GM12878 (cell line): ENCODE measurements around the gene TEX54. TPM values are rescaled to one million over a fixed set of nuclear protein-coding genes. Genes with fewer than 3 reads are reported as not detected.

Experiments used
- CEBPB ChIP-seq, 2 experiments: fragments of 150-350 bp in 1 of 2; IDR thresholded peaks; 2 replicates each; pipeline ENCODE4 v1.6.1; 2012 to 2014; ENCODE audit warnings: low read depth in 2 of 2, low read length in 2 of 2, borderline replicate concordance in 1 of 2, inconsistent platforms in 1 of 2
- CHD1 ChIP-seq: IDR thresholded peaks from 2 replicates; pipeline ENCODE4 v1.6.1; 2012; ENCODE audit warnings: low read depth, low read length, improper control_type of control experiment
- HDAC6 ChIP-seq: fragments of 200-600 bp; sonication (generic); IDR thresholded peaks from one replicate; pipeline ENCODE4 v1.8.0; 2017; ENCODE audit warnings: antibody characterized with exemption; ENCODE audit not compliant: unreplicated experiment
- HDGF ChIP-seq: fragments of 450-650 bp; IDR thresholded peaks from 2 replicates; pipeline ENCODE4 v1.6.1; 2016; ENCODE audit warnings: antibody characterized with exemption
- KAT2A ChIP-seq: conservative IDR thresholded peaks from 2 replicates; pipeline ENCODE4 v1.6.1; 2011; ENCODE audit warnings: low read depth, low read length; ENCODE audit not compliant: control insufficient read depth
- KLF5 ChIP-seq: fragments of 450-650 bp; IDR thresholded peaks from 2 replicates; pipeline ENCODE4 v1.6.1; 2014; ENCODE audit warnings: mild to moderate bottlenecking; ENCODE audit not compliant: partially characterized antibody
- LARP7 ChIP-seq: fragments of 450-650 bp; IDR thresholded peaks from 2 replicates; pipeline ENCODE4 v1.6.1; 2017; ENCODE audit warnings: mild to moderate bottlenecking
- MAX ChIP-seq: IDR thresholded peaks from 2 replicates; pipeline ENCODE4 v1.6.1; 2012; ENCODE audit warnings: low read depth, low read length, improper control_type of control experiment
- MLLT1 ChIP-seq: fragments of 450-650 bp; IDR thresholded peaks from 2 replicates; pipeline ENCODE4 v1.6.1; 2016; ENCODE audit warnings: mild to moderate bottlenecking
- MYC ChIP-seq: IDR thresholded peaks from 2 replicates; pipeline ENCODE4 v1.6.1; 2011; ENCODE audit warnings: mild to moderate bottlenecking, low read length, moderate library complexity, inconsistent platforms; ENCODE audit not compliant: insufficient read depth, insufficient replicate concordance, insufficient read length, severe bottlenecking
- RFX5 ChIP-seq: IDR thresholded peaks from 2 replicates; pipeline ENCODE4 v1.6.1; 2011; ENCODE audit warnings: low read depth, low read length, improper control_type of control experiment
- RUNX3 ChIP-seq: IDR thresholded peaks from 2 replicates; pipeline ENCODE4 v1.6.1; 2012; ENCODE audit warnings: low read length, inconsistent platforms
- SMAD1 ChIP-seq: fragments of 450-650 bp; IDR thresholded peaks from 2 replicates; pipeline ENCODE4 v1.6.1; 2018; ENCODE audit warnings: mild to moderate bottlenecking, low read depth; ENCODE audit not compliant: partially characterized antibody
- TAF1 ChIP-seq: IDR thresholded peaks from 2 replicates; pipeline ENCODE4 v1.6.1; 2011; ENCODE audit warnings: mild to moderate bottlenecking, low read depth, low read length, borderline replicate concordance
- TCF7 ChIP-seq: IDR thresholded peaks from 2 replicates; pipeline ENCODE4 v1.6.1; 2014; ENCODE audit warnings: antibody characterized with exemption, borderline replicate concordance
- USF1 ChIP-seq: IDR thresholded peaks from 2 replicates; pipeline ENCODE4 v1.6.1; 2011; ENCODE audit warnings: borderline replicate concordance, low read depth, mild to moderate bottlenecking, moderate library complexity, mixed read lengths, low read length; ENCODE audit not compliant: insufficient read depth; ENCODE audit errors: extremely low read length
- WRNIP1 ChIP-seq: IDR thresholded peaks from 2 replicates; pipeline ENCODE4 v1.6.1; 2011; ENCODE audit warnings: low read depth, low read length, improper control_type of control experiment, borderline replicate concordance
- ZBTB11 ChIP-seq: fragments of 450-650 bp; formaldehyde crosslinking; IDR thresholded peaks from 2 replicates; pipeline ENCODE4 v1.5.0; 2022; ENCODE audit warnings: mild to moderate bottlenecking, missing genetic modification characterization
- polyA plus RNA-seq, 11 experiments: library from polyadenylated mRNA; depleted of rRNA in 4 of 11; unstranded in 6 of 11; stranded (reverse) in 5 of 11; fragments of >200 nt; fragmentation: Nextera tagmentation in 4 of 11; fragmentation: Illumina TruSeq in 1 of 11; extraction: Ambion mirVana in 4 of 11; extraction: Trizol in 1 of 11; gene quantifications; 1 replicate in 1 of 11; 2 replicates in 10 of 11; pipeline versions ENCODE4 v1.2.1 to v1.2.3, GENCODE V29; 2011 to 2016; ENCODE audit warnings: inconsistent platforms in 2 of 11, missing spikeins in 2 of 11, low read depth in 1 of 11
- total RNA-seq, 4 experiments: library from RNA; depleted of rRNA in 3 of 4; stranded (reverse); fragments of >200 nt in 3 of 4; fragmentation: Illumina TruSeq in 1 of 4; extraction: Trizol in 1 of 4; gene quantifications; 2 replicates each; pipeline versions ENCODE4 v1.2.1 to v1.2.3, GENCODE V29; 2013 to 2021
- TF ChIP-seq, protein P1 (sequence below): IDR thresholded peaks from 2 replicates; pipeline ENCODE4 v1.6.1; 2012; ENCODE audit warnings: improper control_type of control experiment, low read depth, low read length; ENCODE audit not compliant: insufficient replicate concordance

The TEX54 gene
- total and polyA plus RNA-seq, 10 of the 15 experiments (the other 5 are each of a cell fraction or from before 2014, with no cell fraction given) = 0.38 to 0.68 (median 0.51) TPM; not detected in 7

DNA sequence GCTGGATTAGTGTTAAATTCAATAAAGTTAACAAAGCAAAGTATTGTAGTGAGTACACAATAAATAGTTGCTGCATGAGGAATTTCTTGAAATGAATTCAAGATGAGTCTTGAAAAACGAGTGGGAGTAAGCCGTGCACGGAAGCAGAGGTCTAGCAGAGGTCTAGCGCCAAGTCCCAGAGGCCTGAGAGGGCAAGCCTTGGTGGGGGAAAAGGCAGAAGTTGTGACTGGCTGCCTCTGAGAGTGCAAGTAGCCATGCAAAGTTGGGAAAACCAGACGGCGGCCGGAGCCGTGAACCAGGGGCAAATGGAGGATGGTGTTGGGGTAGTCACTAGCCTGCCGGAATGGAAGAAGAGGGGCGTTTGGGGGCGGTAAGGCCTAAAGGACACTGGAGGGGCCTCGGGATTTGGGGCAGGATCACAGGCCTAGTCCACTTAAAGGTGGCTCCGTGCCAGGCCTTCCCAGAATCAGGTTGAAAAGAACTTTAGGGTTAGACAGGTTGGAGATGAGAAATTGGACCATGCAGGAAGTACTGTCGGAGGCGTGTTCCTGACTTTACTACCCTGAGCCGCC is 47.7 kb upstream of the TEX54 start (continued):
- TF ChIP-seq KLF5 = no peak
- no peak for TF ChIP-seq KAT2A
- TF ChIP-seq MAX = peak; percentile 10; the same call in 1 of the 2 replicates
- TF ChIP-seq WRNIP1 = peak; percentile 100
- TF ChIP-seq SMAD1 = no peak
- TF ChIP-seq CEBPB (IDR thresholded peaks at IDR 0.05; ENCODE audit: borderline replicate concordance in 1 of 2, low read depth in 2 of 2, low read length in 2 of 2) = no peak
- no peak for TF ChIP-seq HDAC6
- no peak for TF ChIP-seq MYC
- TF ChIP-seq HDGF = peak; percentile 71
- no peak for TF ChIP-seq USF1
- no peak for TF ChIP-seq LARP7
- no peak for TF ChIP-seq CHD1
- TF ChIP-seq, protein P1, sequence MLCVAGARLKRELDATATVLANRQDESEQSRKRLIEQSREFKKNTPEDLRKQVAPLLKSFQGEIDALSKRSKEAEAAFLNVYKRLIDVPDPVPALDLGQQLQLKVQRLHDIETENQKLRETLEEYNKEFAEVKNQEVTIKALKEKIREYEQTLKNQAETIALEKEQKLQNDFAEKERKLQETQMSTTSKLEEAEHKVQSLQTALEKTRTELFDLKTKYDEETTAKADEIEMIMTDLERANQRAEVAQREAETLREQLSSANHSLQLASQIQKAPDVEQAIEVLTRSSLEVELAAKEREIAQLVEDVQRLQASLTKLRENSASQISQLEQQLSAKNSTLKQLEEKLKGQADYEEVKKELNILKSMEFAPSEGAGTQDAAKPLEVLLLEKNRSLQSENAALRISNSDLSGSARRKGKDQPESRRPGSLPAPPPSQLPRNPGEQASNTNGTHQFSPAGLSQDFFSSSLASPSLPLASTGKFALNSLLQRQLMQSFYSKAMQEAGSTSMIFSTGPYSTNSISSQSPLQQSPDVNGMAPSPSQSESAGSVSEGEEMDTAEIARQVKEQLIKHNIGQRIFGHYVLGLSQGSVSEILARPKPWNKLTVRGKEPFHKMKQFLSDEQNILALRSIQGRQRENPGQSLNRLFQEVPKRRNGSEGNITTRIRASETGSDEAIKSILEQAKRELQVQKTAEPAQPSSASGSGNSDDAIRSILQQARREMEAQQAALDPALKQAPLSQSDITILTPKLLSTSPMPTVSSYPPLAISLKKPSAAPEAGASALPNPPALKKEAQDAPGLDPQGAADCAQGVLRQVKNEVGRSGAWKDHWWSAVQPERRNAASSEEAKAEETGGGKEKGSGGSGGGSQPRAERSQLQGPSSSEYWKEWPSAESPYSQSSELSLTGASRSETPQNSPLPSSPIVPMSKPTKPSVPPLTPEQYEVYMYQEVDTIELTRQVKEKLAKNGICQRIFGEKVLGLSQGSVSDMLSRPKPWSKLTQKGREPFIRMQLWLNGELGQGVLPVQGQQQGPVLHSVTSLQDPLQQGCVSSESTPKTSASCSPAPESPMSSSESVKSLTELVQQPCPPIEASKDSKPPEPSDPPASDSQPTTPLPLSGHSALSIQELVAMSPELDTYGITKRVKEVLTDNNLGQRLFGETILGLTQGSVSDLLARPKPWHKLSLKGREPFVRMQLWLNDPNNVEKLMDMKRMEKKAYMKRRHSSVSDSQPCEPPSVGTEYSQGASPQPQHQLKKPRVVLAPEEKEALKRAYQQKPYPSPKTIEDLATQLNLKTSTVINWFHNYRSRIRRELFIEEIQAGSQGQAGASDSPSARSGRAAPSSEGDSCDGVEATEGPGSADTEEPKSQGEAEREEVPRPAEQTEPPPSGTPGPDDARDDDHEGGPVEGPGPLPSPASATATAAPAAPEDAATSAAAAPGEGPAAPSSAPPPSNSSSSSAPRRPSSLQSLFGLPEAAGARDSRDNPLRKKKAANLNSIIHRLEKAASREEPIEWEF = no peak
- no peak for TF ChIP-seq MLLT1
- no peak for TF ChIP-seq ZBTB11 (CRISPR knock-in tag)
- TF ChIP-seq TCF7 = no peak
- TF ChIP-seq TAF1 = no peak
- TF ChIP-seq RFX5 = 0 out of 2 replicates have a peak, but pooled peaks have one; percentile 5
- TF ChIP-seq RUNX3 = no peak
